Activated CD8-positive, alpha-beta T cell treated with anti-CD3 and anti-CD28 coated beads for 36 hours (primary cell): Measurements from ENCODE around the gene CDH12. TPM values are rescaled to one million over a fixed set of nuclear protein-coding genes. Genes with fewer than 3 reads are reported as not detected.

Experiments
- ATAC-seq: fragments of 200-7000 bp; cut with Tn5 transposase; one replicate; pipeline ENCODE4 v1.10.0; 2021; ENCODE audit warnings: mild to moderate bottlenecking, moderate library complexity
- CTCF ChIA-PET: fragments of 350-600 bp; sonication (Branson Sonifier 250); formaldehyde crosslinking; loops from one replicate; lab custom pipeline; 2021; ENCODE audit warnings: antibody characterized with exemption; lab: Charles Lee
- POLR2A ChIA-PET: fragments of 350-600 bp; sonication (Branson Sonifier 250); formaldehyde crosslinking; loops from one replicate; lab custom pipeline; 2021; ENCODE audit warnings: antibody characterized with exemption; lab: Charles Lee
- DNase-seq: peaks from one replicate; pipeline ENCODE4 v3.0.0-alpha.2; 2020
- H3K27ac Mint-ChIP-seq: one replicate; pipeline ENCODE4 v1.8.0; 2021; ENCODE audit warnings: mild to moderate bottlenecking, mixed read lengths
- H3K27me3 Mint-ChIP-seq: one replicate; pipeline ENCODE4 v1.8.0; 2021; ENCODE audit warnings: mixed read lengths
- H3K36me3 Mint-ChIP-seq: one replicate; pipeline ENCODE4 v1.8.0; 2021; ENCODE audit warnings: low read depth, mixed read lengths
- H3K4me1 Mint-ChIP-seq: one replicate; pipeline ENCODE4 v1.8.0; 2021; ENCODE audit warnings: low read depth, mixed read lengths
- H3K4me3 Mint-ChIP-seq: one replicate; pipeline ENCODE4 v1.8.0; 2021; ENCODE audit warnings: mild to moderate bottlenecking, moderate library complexity, mixed read lengths
- H3K9me3 Mint-ChIP-seq: one replicate; pipeline ENCODE4 v1.8.0; 2021; ENCODE audit warnings: mixed read lengths
- intact Hi-C: fragments of 100-400 bp; cut with micrococcal nuclease; formaldehyde crosslinking; loops from one replicate; pipeline ENCODE4 v1.10.0; 2022
- total RNA-seq, 2 experiments: library from RNA; stranded (reverse); gene quantifications; one replicate each; pipeline ENCODE4 v1.2.3, GENCODE V29; 2021
- TF ChIP-seq, protein P1 (sequence below): fragments of 200-600 bp; IDR thresholded peaks from one replicate; pipeline ENCODE4 v1.8.0; 2022; ENCODE audit warnings: antibody characterized with exemption, mild to moderate bottlenecking

The CDH12 gene
- total RNA-seq, 2 experiments from 2014 or later: not detected

DNA sequence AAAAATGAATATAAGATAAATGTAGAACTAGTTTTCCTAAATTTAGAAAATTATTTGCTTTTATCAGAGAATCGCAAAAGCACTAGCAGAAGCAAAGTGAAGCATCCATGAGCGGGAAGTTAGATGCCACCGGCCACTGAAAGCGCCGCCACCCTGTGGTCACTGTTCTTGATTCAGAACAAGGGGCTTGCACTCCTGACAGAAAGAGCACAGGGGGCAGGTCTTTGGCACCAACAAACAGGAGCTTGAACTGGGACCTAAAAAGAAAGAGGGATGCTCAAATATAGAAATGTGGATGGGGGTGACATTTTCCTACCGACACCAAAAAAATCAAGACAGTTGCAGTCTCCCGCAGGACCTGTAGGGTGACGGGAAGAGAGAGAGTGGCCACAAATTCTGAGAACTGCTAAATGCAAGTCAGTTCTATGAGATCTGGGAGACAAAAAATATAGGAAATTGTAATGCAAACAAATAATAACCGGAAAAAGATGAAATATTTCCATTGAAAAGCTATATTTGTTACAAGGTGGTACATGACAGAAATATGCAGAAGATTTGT is 144.3 kb downstream of the CDH12 start:
- H3K9me3 Mint-ChIP-seq: peaks cover 3% of the 10 kb centered on the region
- CTCF ChIA-PET: interaction anchor here (0.6 kb wide), 1 partner anchor 123 kb away, joined by 3 read pairs; no protein-coding TSS in a partner anchor

GRCh38 chr5:22706901-22707300 is 146.2 kb downstream of the CDH12 start:
- ChIA-PET POLR2A (no interaction called here), CTCF (no interaction called here)
- no peaks in the 10 kb centered on the region for H3K36me3 Mint-ChIP-seq

More for the DNA sequence above, 144.3 kb downstream of the CDH12 start:
- ATAC-seq (no peak), DNase-seq (no peak)
- no peak overlapping the region for H3K27ac Mint-ChIP-seq
- intact Hi-C loops: no loop called here
- H3K36me3 Mint-ChIP-seq: no peaks in the 10 kb centered on the region
- POLR2A ChIA-PET: no interaction called here
- TF ChIP-seq, protein P1, sequence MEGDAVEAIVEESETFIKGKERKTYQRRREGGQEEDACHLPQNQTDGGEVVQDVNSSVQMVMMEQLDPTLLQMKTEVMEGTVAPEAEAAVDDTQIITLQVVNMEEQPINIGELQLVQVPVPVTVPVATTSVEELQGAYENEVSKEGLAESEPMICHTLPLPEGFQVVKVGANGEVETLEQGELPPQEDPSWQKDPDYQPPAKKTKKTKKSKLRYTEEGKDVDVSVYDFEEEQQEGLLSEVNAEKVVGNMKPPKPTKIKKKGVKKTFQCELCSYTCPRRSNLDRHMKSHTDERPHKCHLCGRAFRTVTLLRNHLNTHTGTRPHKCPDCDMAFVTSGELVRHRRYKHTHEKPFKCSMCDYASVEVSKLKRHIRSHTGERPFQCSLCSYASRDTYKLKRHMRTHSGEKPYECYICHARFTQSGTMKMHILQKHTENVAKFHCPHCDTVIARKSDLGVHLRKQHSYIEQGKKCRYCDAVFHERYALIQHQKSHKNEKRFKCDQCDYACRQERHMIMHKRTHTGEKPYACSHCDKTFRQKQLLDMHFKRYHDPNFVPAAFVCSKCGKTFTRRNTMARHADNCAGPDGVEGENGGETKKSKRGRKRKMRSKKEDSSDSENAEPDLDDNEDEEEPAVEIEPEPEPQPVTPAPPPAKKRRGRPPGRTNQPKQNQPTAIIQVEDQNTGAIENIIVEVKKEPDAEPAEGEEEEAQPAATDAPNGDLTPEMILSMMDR: no peak
- H3K4me1 Mint-ChIP-seq: no peaks in the 10 kb centered on the region
- H3K4me3 Mint-ChIP-seq: no peak overlapping the region
- no peaks in the 10 kb centered on the region for H3K27me3 Mint-ChIP-seq

GRCh38 chr5:22699319-22699718 is 153.8 kb downstream of the CDH12 start:
- POLR2A ChIA-PET: no interaction called here
- no peaks in the 10 kb centered on the region for H3K27me3 Mint-ChIP-seq
- DNase-seq: no peak
- intact Hi-C loops: no loop called here
- H3K27ac Mint-ChIP-seq: no peak overlapping the region
- no peaks in the 10 kb centered on the region for H3K36me3 Mint-ChIP-seq
- TF ChIP-seq, protein P1: no peak
- no peaks in the 10 kb centered on the region for H3K4me1 Mint-ChIP-seq
- ATAC-seq: no peak
- no peak overlapping the region for H3K4me3 Mint-ChIP-seq
- peaks cover 3% of the 10 kb centered on the region for H3K9me3 Mint-ChIP-seq
- CTCF ChIA-PET: no interaction called here

More at GRCh38 chr5:22706901-22707300, 146.2 kb downstream of the CDH12 start:
- DNase-seq (no peak), ATAC-seq (no peak)
- no peaks in the 10 kb centered on the region for H3K4me1 Mint-ChIP-seq
- no peak overlapping the region for H3K27ac Mint-ChIP-seq
- no peak overlapping the region for H3K4me3 Mint-ChIP-seq
- intact Hi-C loops: no loop called here
- H3K27me3 Mint-ChIP-seq: no peaks in the 10 kb centered on the region
- peaks cover 3% of the 10 kb centered on the region for H3K9me3 Mint-ChIP-seq
- TF ChIP-seq, protein P1: no peak

GRCh38 chr5:22693121-22693520 is 160.0 kb downstream of the CDH12 start:
- ATAC-seq (no peak), DNase-seq (no peak)
- CTCF ChIA-PET: no interaction called here
- TF ChIP-seq, protein P1: no peak
- intact Hi-C loops: no loop called here
- Mint-ChIP-seq H3K9me3 (peaks cover 6% of the 10 kb centered on the region), H3K27ac (no peak overlapping the region), H3K27me3 (no peaks in the 10 kb centered on the region), H3K4me3 (no peak overlapping the region), H3K4me1 (no peaks in the 10 kb centered on the region), H3K36me3 (no peaks in the 10 kb centered on the region)
- POLR2A ChIA-PET: no interaction called here

GRCh38 chr5:22683050-22683449 is 170.1 kb downstream of the CDH12 start:
- Mint-ChIP-seq H3K4me3 (no peak overlapping the region), H3K27ac (no peak overlapping the region), H3K27me3 (no peaks in the 10 kb centered on the region), H3K36me3 (no peaks in the 10 kb centered on the region), H3K9me3 (peaks cover 9% of the 10 kb centered on the region), H3K4me1 (no peaks in the 10 kb centered on the region)
- TF ChIP-seq, protein P1: no peak
- ATAC-seq: no peak
- ChIA-PET POLR2A (no interaction called here), CTCF (no interaction called here)
- no peak for DNase-seq
- intact Hi-C loops: no loop called here
